Colonic mucosa (tissue), 4 donors: ENCODE measurements around the gene PCOLCE2. TPM values are rescaled to one million over a fixed set of nuclear protein-coding genes. Genes with fewer than 3 reads are reported as not detected.
"Not testable (repeated sequence)": the region's sequence is repeated elsewhere in the genome, so short reads cannot be mapped to it uniquely, and the experiment has no call there.

Experiments
- DNase-seq: peaks from one replicate; pipeline ENCODE4 v3.0.0-alpha.2; 2020
- H3K27ac ChIP-seq: fragments of 200-600 bp; one replicate; pipeline ENCODE4 v1.8.0; 2021
- H3K27me3 ChIP-seq: fragments of 200-600 bp; one replicate; pipeline ENCODE4 v1.8.0; 2021
- H3K36me3 ChIP-seq: fragments of 200-600 bp; one replicate; pipeline ENCODE4 v1.8.0; 2021
- H3K4me1 ChIP-seq: fragments of 200-600 bp; one replicate; pipeline ENCODE4 v1.8.0; 2021; ENCODE audit warnings: mild to moderate bottlenecking
- H3K4me3 ChIP-seq: fragments of 200-600 bp; one replicate; pipeline ENCODE4 v1.8.0; 2021
- H3K9ac ChIP-seq, 2 donors: one replicate each; pipeline ENCODE4 v1.7.0; 2013; ENCODE audit warnings: control low read depth in 2 of 2, low read depth in 2 of 2, low read length in 2 of 2
- H3K9me3 ChIP-seq: fragments of 200-600 bp; one replicate; pipeline ENCODE4 v1.8.0; 2021
- CTCF ChIP-seq: fragments of 200-600 bp; IDR thresholded peaks from one replicate; pipeline ENCODE4 v1.8.0; 2022; ENCODE audit warnings: antibody characterized with exemption, mild to moderate bottlenecking
- intact Hi-C: fragments of 100-400 bp; cut with DNase I; formaldehyde crosslinking; loops from one replicate; pipeline ENCODE4 v1.14.1; 2022
- total RNA-seq, 2 donors: library from RNA; stranded (reverse); fragmentation: NEBNext Ultra II Directional in 1 of 2; extraction: Animal tissue kit (Norgen Biotek cat#: 25700) in 1 of 2; gene quantifications; one replicate each; pipeline ENCODE4 v1.2.1, GENCODE V29; 2021
- donor health status: healthy.
- donor health status: DM: no; HTN: no; CAD: no.
- donor health status: DM: no; HTN: no; CAD: no.

PCOLCE2 gene
- total RNA-seq, 2 donors from 2014 or later = 1.0 to 1.9 TPM

GRCh38 chr3:142886940-142887339 is 1.9 kb downstream of the PCOLCE2 start:
- intact Hi-C loops = no loop called here
- no peak overlapping the region for H3K9ac ChIP-seq
- H3K9me3 ChIP-seq = no peaks in the 10 kb centered on the region
- no peak overlapping the region for H3K27ac ChIP-seq
- DNase-seq = no peak
- peaks cover 6% of the 10 kb centered on the region for H3K4me1 ChIP-seq
- no peak overlapping the region for H3K4me3 ChIP-seq
- no peaks in the 10 kb centered on the region for H3K36me3 ChIP-seq
- no peak for TF ChIP-seq CTCF
- H3K27me3 ChIP-seq = peaks cover 29% of the 10 kb centered on the region

- intact Hi-C loops = no loop called here
- no peak for TF ChIP-seq CTCF
- no peak overlapping the region for H3K4me3 ChIP-seq
- no peak for DNase-seq
- H3K36me3 ChIP-seq = no peaks in the 10 kb centered on the region
- no peak overlapping the region for H3K27ac ChIP-seq
- peaks cover 6% of the 10 kb centered on the region for H3K4me1 ChIP-seq
- H3K27me3 ChIP-seq = peaks cover 29% of the 10 kb centered on the region
- no peak overlapping the region for H3K9ac ChIP-seq
- H3K9me3 ChIP-seq = no peaks in the 10 kb centered on the region
Observed at GRCh38 chr3:142886021-142886420, 2.9 kb downstream of the PCOLCE2 start.

GRCh38 chr3:142884531-142884930 is 4.4 kb downstream of the PCOLCE2 start:
- no peak for TF ChIP-seq CTCF
- Histone ChIP-seq H3K27ac (no peak overlapping the region), H3K36me3 (no peaks in the 10 kb centered on the region), H3K27me3 (peaks cover 20% of the 10 kb centered on the region), H3K4me3 (no peak overlapping the region), H3K9ac (no peak overlapping the region), H3K4me1 (peaks cover 6% of the 10 kb centered on the region), H3K9me3 (no peaks in the 10 kb centered on the region)
- DNase-seq = no peak
- intact Hi-C loops = no loop called here

- H3K4me1 ChIP-seq, DNase-seq, H3K36me3 ChIP-seq: not testable (repeated sequence)
Observed at GRCh38 chr3:142883534-142883933, 5.3 kb downstream of the PCOLCE2 start.

GRCh38 chr3:142881445-142882224 is 7.2 kb downstream of the PCOLCE2 start:
- TF ChIP-seq CTCF = no peak
- DNase-seq = no peak
- intact Hi-C loops = no loop called here
- Histone ChIP-seq H3K27ac (no peak overlapping the region), H3K4me1 (no peaks in the 10 kb centered on the region), H3K9ac (no peak overlapping the region), H3K36me3 (no peaks in the 10 kb centered on the region), H3K9me3 (no peaks in the 10 kb centered on the region), H3K27me3 (no peaks in the 10 kb centered on the region), H3K4me3 (no peak overlapping the region)

More at GRCh38 chr3:142883534-142883933, 5.3 kb downstream of the PCOLCE2 start:
- H3K9me3 ChIP-seq, intact Hi-C loops, H3K27me3 ChIP-seq, H3K9ac ChIP-seq, H3K27ac ChIP-seq, H3K4me3 ChIP-seq: not testable (repeated sequence)

- H3K9me3 ChIP-seq = no peaks in the 10 kb centered on the region
- H3K9ac ChIP-seq = no peak overlapping the region
- no peak for DNase-seq
- intact Hi-C loops = no loop called here
- no peaks in the 10 kb centered on the region for H3K27me3 ChIP-seq
- no peak overlapping the region for H3K4me3 ChIP-seq
- no peaks in the 10 kb centered on the region for H3K4me1 ChIP-seq
- H3K27ac ChIP-seq = no peak overlapping the region
- no peak for TF ChIP-seq CTCF
- H3K36me3 ChIP-seq = no peaks in the 10 kb centered on the region
Observed at GRCh38 chr3:142878649-142879300, 10.1 kb downstream of the PCOLCE2 start.
